HepG2 (cell line): Measurements from ENCODE around the gene PLEKHS1. TPM values are rescaled to one million over a fixed set of nuclear protein-coding genes. Genes with fewer than 3 reads are reported as not detected.

Experiments used
- ATAC-seq: fragments of 200-7000 bp; cut with Tn5 transposase; 3 replicates; pipeline ENCODE4 v1.9.1; 2020; ENCODE audit warnings: mild to moderate bottlenecking, moderate library complexity
- BruUV-seq: library from RNA; stranded (reverse); fragments of 400-500 nt; replicated peaks from 2 replicates; lab custom pipeline; 2021; lab: Mats Ljungman, UMichigan
- CTCF ChIA-PET: fragments of 300-600 bp; formaldehyde crosslinking; extraction: SDS; loops from one replicate; lab custom pipeline; 2021; ENCODE audit warnings: low total read pairs, inconsistent platforms, low intra/inter-chr PET ratio; lab: Yijun Ruan, JAX
- POLR2A ChIA-PET: fragments of 350-600 bp; sonication (Branson Sonifier 250); formaldehyde crosslinking; loops from one replicate; lab custom pipeline; 2020; ENCODE audit warnings: antibody characterized with exemption, inconsistent platforms; lab: Yijun Ruan, JAX
- DNase-seq: peaks from one replicate; pipeline ENCODE4 v3.0.0-alpha.2; 2015; ENCODE audit warnings: low spot score
- FAIRE-seq: peaks from 3 replicates; lab custom pipeline; 2011; peaks lifted over from hg19 to GRCh38; lab: Jason Lieb, UNC
- H2AFZ ChIP-seq: one replicate; pipeline ENCODE4 v1.6.1; 2011; ENCODE audit warnings: low read length, inconsistent platforms
- H3K27ac ChIP-seq: fragments of 300-600 bp; 3 replicates; pipeline ENCODE4 v1.8.0; 2011; ENCODE audit warnings: mixed run types, mild to moderate bottlenecking, mixed read lengths, low read length, inconsistent platforms; ENCODE audit not compliant: insufficient read depth; ENCODE audit errors: extremely low read length
- H3K27me3 ChIP-seq, 2 experiments: fragments of 200-600 bp in 1 of 2; 2 replicates in 1 of 2; 3 replicates in 1 of 2; pipeline versions ENCODE4 v1.6.0 to v1.8.0; 2011; ENCODE audit warnings: low read length in 2 of 2, mild to moderate bottlenecking in 2 of 2, moderate library complexity in 2 of 2, inconsistent platforms in 1 of 2; ENCODE audit not compliant: insufficient read depth in 2 of 2, control insufficient read depth in 1 of 2
- H3K36me3 ChIP-seq, 2 experiments: fragments of 200-600 bp in 1 of 2; replicated peaks in 1 of 2; 2 replicates in 1 of 2; 3 replicates in 1 of 2; pipeline versions ENCODE4 v1.5.1 to v1.8.0; 2011; ENCODE audit warnings: low read length in 2 of 2, inconsistent platforms in 1 of 2; ENCODE audit not compliant: insufficient read depth in 2 of 2, control insufficient read depth in 1 of 2
- H3K4me1 ChIP-seq: 2 replicates; pipeline ENCODE4 v1.5.1; 2012; ENCODE audit warnings: low read length, inconsistent platforms; ENCODE audit not compliant: insufficient read depth
- H3K4me2 ChIP-seq: 2 replicates; pipeline ENCODE4 v1.6.0; 2011; ENCODE audit warnings: low read depth, low read length, inconsistent platforms
- H3K4me3 ChIP-seq, 3 experiments: fragments of 200-600 bp in 1 of 3; sonication (generic), shearing (Covaris generic) in 1 of 3; replicated peaks in 1 of 3; 2 replicates each; pipeline ENCODE4 v1.5.1; 2011 to 2016; ENCODE audit warnings: low read length in 3 of 3, inconsistent platforms in 2 of 3, low read depth in 2 of 3, mild to moderate bottlenecking in 2 of 3, control low read depth in 1 of 3, mixed read lengths in 1 of 3; ENCODE audit not compliant: insufficient read depth in 1 of 3
- H3K79me2 ChIP-seq: one replicate; pipeline ENCODE4 v1.6.1; 2011; ENCODE audit warnings: low read length, inconsistent platforms; ENCODE audit not compliant: insufficient read depth
- H3K9ac ChIP-seq: 2 replicates; pipeline ENCODE4 v1.6.0; 2011; ENCODE audit warnings: mild to moderate bottlenecking, low read depth, low read length, inconsistent platforms; ENCODE audit not compliant: insufficient read depth
- H3K9me3 ChIP-seq: 2 replicates; pipeline ENCODE4 v1.5.1; 2012; ENCODE audit warnings: mild to moderate bottlenecking, low read length
- H4K20me1 ChIP-seq: 2 replicates; pipeline ENCODE4 v1.6.0; 2011; ENCODE audit warnings: inconsistent platforms, mild to moderate bottlenecking, low read length, moderate library complexity; ENCODE audit not compliant: insufficient read depth
- AGO1 ChIP-seq: fragments of 200-400 bp; formaldehyde crosslinking; IDR thresholded peaks from 2 replicates; pipeline ENCODE4 v1.6.1; 2017; ENCODE audit warnings: mild to moderate bottlenecking, low read depth, low read length, moderate library complexity; ENCODE audit not compliant: poor library complexity, severe bottlenecking
- CENPT ChIP-seq: sonication (generic); formaldehyde crosslinking; IDR thresholded peaks from 2 replicates; pipeline ENCODE4 v1.8.0; 2022; ENCODE audit warnings: low read depth, mild to moderate bottlenecking, moderate library complexity, missing genetic modification reagents
- HDAC6 ChIP-seq: fragments of 200-600 bp; sonication (generic); IDR thresholded peaks from 2 replicates; pipeline ENCODE4 v1.7.0; 2017; ENCODE audit warnings: mild to moderate bottlenecking, antibody characterized with exemption, low read length, low read depth
- KLF13 ChIP-seq: sonication (generic); formaldehyde crosslinking; IDR thresholded peaks from 2 replicates; pipeline ENCODE4 v1.4.0; 2020; ENCODE audit warnings: mild to moderate bottlenecking, missing genetic modification reagents
- REXO4 ChIP-seq: sonication (generic); formaldehyde crosslinking; IDR thresholded peaks from 2 replicates; pipeline ENCODE4 v1.8.0; 2022; ENCODE audit warnings: missing genetic modification reagents, mild to moderate bottlenecking, borderline replicate concordance
- SNAPC2 ChIP-seq: sonication (generic); formaldehyde crosslinking; IDR thresholded peaks from 2 replicates; pipeline ENCODE4 v1.8.1; 2022; ENCODE audit warnings: mild to moderate bottlenecking, missing genetic modification reagents
- SRSF4 ChIP-seq: fragments of 200-400 bp; formaldehyde crosslinking; IDR thresholded peaks from one replicate; pipeline ENCODE4 v1.6.1; 2018; ENCODE audit warnings: mild to moderate bottlenecking, low read depth, low read length, moderate library complexity; ENCODE audit not compliant: poor library complexity, severe bottlenecking
- TEAD3 ChIP-seq: optimal IDR thresholded peaks from 2 replicates; pipeline ENCODE3; 2016; ENCODE audit warnings: borderline replicate concordance
- ZBTB7A ChIP-seq: sonication (generic); formaldehyde crosslinking; IDR thresholded peaks from 2 replicates; pipeline ENCODE4 v1.8.0; 2022; ENCODE audit warnings: mild to moderate bottlenecking, missing genetic modification reagents
- ZNF350 ChIP-seq: sonication (generic); formaldehyde crosslinking; IDR thresholded peaks from 2 replicates; pipeline ENCODE4 v1.4.0; 2020; ENCODE audit warnings: mild to moderate bottlenecking, low read depth, missing genetic modification reagents, borderline replicate concordance
- ZNF432 ChIP-seq: sonication (generic); formaldehyde crosslinking; IDR thresholded peaks from 2 replicates; pipeline ENCODE4 v1.5.0; 2020; ENCODE audit warnings: missing genetic modification reagents, mild to moderate bottlenecking, borderline replicate concordance
- ZNF589 ChIP-seq: sonication (generic); formaldehyde crosslinking; conservative IDR thresholded peaks from 2 replicates; pipeline ENCODE4 v1.8.0; 2022; ENCODE audit warnings: mild to moderate bottlenecking, moderate library complexity, missing genetic modification reagents
- ZSCAN30 ChIP-seq: sonication (generic); formaldehyde crosslinking; IDR thresholded peaks from 2 replicates; pipeline ENCODE4 v1.5.0; 2020; ENCODE audit warnings: mild to moderate bottlenecking, missing genetic modification reagents
- WGBS: methylation state at CpG from one replicate; pipeline ENCODE4 v1.1.6; 2017; ENCODE audit warnings: low lambda C conversion rate; 5-methylcytosine and 5-hydroxymethylcytosine counted together
- in situ Hi-C: cut with HindIII; loops from 2 replicates; pipeline ENCODE4 v1.10.0; 2017; ENCODE audit warnings: low pct_unique_long_range_greater_than_20kb; ENCODE audit not compliant: extremely low pct_ligation_motif_present
- intact Hi-C: fragments of 100-400 bp; cut with micrococcal nuclease; formaldehyde crosslinking; loops from one replicate; pipeline ENCODE4 v1.10.0; 2022; ENCODE audit not compliant: unreplicated experiment
- polyA plus RNA-seq, 8 experiments: library from polyadenylated mRNA; depleted of rRNA in 3 of 8; stranded (reverse) in 7 of 8; unstranded in 1 of 8; fragments of >200 nt; fragmentation: Illumina TruSeq in 4 of 8; extraction: Trizol in 4 of 8; gene quantifications; 2 replicates each; pipeline versions ENCODE4 v1.2.1 to v1.2.3, GENCODE V29; 2011 to 2016; ENCODE audit warnings: low read depth in 4 of 8, missing spikeins in 1 of 8, mixed read lengths in 1 of 8; ENCODE audit not compliant: insufficient read depth in 1 of 8
- total RNA-seq, 5 experiments: library from RNA; depleted of rRNA; stranded (reverse); fragments of >200 nt; fragmentation: Illumina TruSeq; extraction: Trizol; gene quantifications; 2 replicates each; pipeline ENCODE4 v1.2.3, GENCODE V29; 2016; ENCODE audit warnings: low read depth in 1 of 5
- TF ChIP-seq, protein P1 (sequence below): sonication (generic); formaldehyde crosslinking; IDR thresholded peaks from 2 replicates; pipeline ENCODE4 v1.4.0; 2020; ENCODE audit warnings: missing genetic modification reagents; ENCODE audit errors: not compliant biosample characterization
- TF ChIP-seq, protein P2 (sequence below): sonication (generic); formaldehyde crosslinking; IDR thresholded peaks from 2 replicates; pipeline ENCODE4 v1.4.0; 2020; ENCODE audit warnings: missing genetic modification reagents, mild to moderate bottlenecking, borderline replicate concordance
- TF ChIP-seq, protein P3 (sequence below): sonication (generic); formaldehyde crosslinking; IDR thresholded peaks from 2 replicates; pipeline ENCODE4 v1.4.0; 2020; ENCODE audit warnings: missing genetic modification reagents

Gene PLEKHS1
- total and polyA plus RNA-seq, 2 of the 13 experiments (the other 11 are each of a cell fraction or from before 2014, with no cell fraction given) = not detected

DNA sequence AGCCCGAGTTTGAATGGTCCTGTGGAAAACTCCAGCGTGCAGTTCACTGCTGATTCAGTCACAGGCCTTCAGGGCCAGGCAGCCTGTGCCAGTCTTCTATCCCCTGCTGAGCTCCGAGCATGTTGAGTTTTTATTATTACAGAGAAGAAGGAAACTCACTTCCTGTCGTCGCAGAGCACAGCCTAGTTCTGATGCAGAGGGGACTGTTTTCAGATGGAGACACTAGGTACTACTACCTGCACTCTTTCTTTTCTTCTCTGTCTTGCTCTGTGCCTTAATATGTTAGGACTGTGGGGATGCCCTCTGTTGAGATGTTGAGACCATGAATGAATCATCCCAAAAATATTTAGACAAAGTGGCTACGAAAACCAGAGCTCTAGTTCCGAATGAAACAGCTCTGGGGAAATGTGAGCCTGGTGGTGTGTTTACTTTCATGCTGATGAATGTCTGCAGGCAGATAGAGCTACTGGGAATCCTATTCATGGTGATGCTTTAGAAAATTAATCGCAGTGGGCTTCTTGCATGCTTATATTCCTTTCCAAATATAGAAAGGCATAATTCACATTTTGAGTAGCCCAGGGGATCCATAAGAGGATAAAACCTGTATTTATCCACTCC is 42.2 kb upstream of the PLEKHS1 start:
- H3K9ac ChIP-seq = no peak overlapping the region
- H2AFZ ChIP-seq = no peak overlapping the region
- no peaks in the 10 kb centered on the region for H3K27me3 ChIP-seq
- BruUV-seq = no TSS peak
- no peaks in the 10 kb centered on the region for H3K9me3 ChIP-seq
- H4K20me1 ChIP-seq = no peaks in the 10 kb centered on the region
- H3K36me3 ChIP-seq = no peaks in the 10 kb centered on the region; a peak in 1 of 5 replicates
- no peak for DNase-seq
- 93% methylated on average over 8 of the region's 8 CpGs for WGBS
- ATAC-seq = no peak
- FAIRE-seq = no peak
- no peaks in the 10 kb centered on the region for H3K79me2 ChIP-seq
- H3K4me3 ChIP-seq = no peak overlapping the region
- ChIA-PET POLR2A (no interaction called here), CTCF (no interaction called here)
- intact Hi-C loops = no loop called here
- H3K4me1 ChIP-seq = no peaks in the 10 kb centered on the region
- H3K27ac ChIP-seq = no peak overlapping the region
- in situ Hi-C loops = loop anchor here (5.0 kb wide), 1 partner anchor 393 kb away; no protein-coding TSS in a partner anchor
- H3K4me2 ChIP-seq = no peak overlapping the region
- TF ChIP-seq KLF13 (CRISPR knock-in tag) = no peak
- no peak for TF ChIP-seq ZNF350 (CRISPR knock-in tag)
- TF ChIP-seq ZBTB7A (CRISPR knock-in tag) = no peak
- TF ChIP-seq AGO1 = no peak
- no peak for TF ChIP-seq SNAPC2 (CRISPR knock-in tag)
- TF ChIP-seq, protein P1, sequence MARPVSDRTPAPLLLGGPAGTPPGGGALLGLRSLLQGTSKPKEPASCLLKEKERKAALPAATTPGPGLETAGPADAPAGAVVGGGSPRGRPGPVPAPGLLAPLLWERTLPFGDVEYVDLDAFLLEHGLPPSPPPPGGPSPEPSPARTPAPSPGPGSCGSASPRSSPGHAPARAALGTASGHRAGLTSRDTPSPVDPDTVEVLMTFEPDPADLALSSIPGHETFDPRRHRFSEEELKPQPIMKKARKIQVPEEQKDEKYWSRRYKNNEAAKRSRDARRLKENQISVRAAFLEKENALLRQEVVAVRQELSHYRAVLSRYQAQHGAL = no peak
- no peak for TF ChIP-seq ZNF589 (CRISPR knock-in tag)
- TF ChIP-seq, protein P2, sequence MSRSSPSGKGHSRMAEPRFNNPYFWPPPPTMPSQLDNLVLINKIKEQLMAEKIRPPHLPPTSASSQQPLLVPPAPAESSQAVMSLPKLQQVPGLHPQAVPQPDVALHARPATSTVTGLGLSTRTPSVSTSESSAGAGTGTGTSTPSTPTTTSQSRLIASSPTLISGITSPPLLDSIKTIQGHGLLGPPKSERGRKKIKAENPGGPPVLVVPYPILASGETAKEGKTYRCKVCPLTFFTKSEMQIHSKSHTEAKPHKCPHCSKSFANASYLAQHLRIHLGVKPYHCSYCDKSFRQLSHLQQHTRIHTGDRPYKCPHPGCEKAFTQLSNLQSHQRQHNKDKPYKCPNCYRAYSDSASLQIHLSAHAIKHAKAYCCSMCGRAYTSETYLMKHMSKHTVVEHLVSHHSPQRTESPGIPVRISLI (CRISPR knock-in tag) = no peak
- TF ChIP-seq, protein P3, sequence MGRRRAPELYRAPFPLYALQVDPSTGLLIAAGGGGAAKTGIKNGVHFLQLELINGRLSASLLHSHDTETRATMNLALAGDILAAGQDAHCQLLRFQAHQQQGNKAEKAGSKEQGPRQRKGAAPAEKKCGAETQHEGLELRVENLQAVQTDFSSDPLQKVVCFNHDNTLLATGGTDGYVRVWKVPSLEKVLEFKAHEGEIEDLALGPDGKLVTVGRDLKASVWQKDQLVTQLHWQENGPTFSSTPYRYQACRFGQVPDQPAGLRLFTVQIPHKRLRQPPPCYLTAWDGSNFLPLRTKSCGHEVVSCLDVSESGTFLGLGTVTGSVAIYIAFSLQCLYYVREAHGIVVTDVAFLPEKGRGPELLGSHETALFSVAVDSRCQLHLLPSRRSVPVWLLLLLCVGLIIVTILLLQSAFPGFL (CRISPR knock-in tag) = no peak
- no peak for TF ChIP-seq HDAC6
- no peak for TF ChIP-seq SRSF4
- TF ChIP-seq TEAD3 (CRISPR knock-in tag) = no peak
- TF ChIP-seq ZSCAN30 (CRISPR knock-in tag) = no peak
- TF ChIP-seq REXO4 (CRISPR knock-in tag) = no peak
- TF ChIP-seq ZNF432 (CRISPR knock-in tag) = no peak
- no peak for TF ChIP-seq CENPT
